GM19438 (cell line): ENCODE results near the gene IFNGR1.

ENCODE experiments used
- ATAC-seq: cut with Tn5 transposase; IDR thresholded peaks from one replicate; pipeline ENCODE4 v1.9.1; 2021; ENCODE audit warnings: low read depth; ENCODE audit not compliant: unreplicated experiment

The IFNGR1 gene

GRCh38 chr6:137159912-137160311, 59.3 kb downstream of the IFNGR1 start:
- ATAC-seq, result no peak

- no peak for ATAC-seq
Measured at GRCh38 chr6:137157601-137158000, 61.6 kb downstream of the IFNGR1 start.

- no peak for ATAC-seq
Measured at GRCh38 chr6:137156650-137157049, 62.5 kb downstream of the IFNGR1 start.

GRCh38 chr6:137155830-137156229, 63.4 kb downstream of the IFNGR1 start:
- ATAC-seq, result no peak

GRCh38 chr6:137150072-137150471, 69.1 kb downstream of the IFNGR1 start:
- ATAC-seq, result no peak

- ATAC-seq, result no peak
Measured at GRCh38 chr6:137149035-137149393, 70.2 kb downstream of the IFNGR1 start.

- ATAC-seq, result no peak
Measured at GRCh38 chr6:137148306-137149034, 70.7 kb downstream of the IFNGR1 start.
